ENCODE measurements around the gene FGR. TPM values are rescaled to one million over a fixed set of nuclear protein-coding genes. Genes with fewer than 3 reads are reported as not detected.

Gene FGR
- total and polyA plus RNA-seq, 2 experiments from 2014 or later = not detected

DNA sequence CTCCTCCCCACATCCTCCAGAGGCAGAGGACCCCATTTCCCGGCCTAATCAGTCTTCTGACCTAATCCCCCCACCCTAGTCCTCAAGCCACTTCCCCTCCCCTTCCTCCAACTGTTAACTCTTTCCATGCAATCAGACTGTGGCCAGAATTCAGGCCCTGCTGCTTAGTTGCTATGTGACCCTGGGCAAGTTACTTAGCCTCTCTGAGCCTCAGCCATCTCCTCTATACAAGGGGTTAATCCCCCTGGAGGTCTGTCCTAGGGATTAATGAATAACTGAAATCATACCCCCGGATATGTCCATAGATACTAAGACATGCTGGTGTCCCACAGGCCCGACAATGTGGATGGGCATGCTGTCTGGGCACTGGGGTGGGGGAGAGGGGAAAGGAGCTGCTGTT lies 49.3 kb downstream of the FGR start:
- in situ Hi-C loops (cut with MboI) = no loop called here
- H3K9ac ChIP-seq = no peak overlapping the region
- no peak overlapping the region for H3K4me3 ChIP-seq
- H3K79me2 ChIP-seq (ENCODE audit: insufficient read depth) = peaks cover 100% of the 10 kb centered on the region
- H3K36me3 ChIP-seq (ENCODE audit: low read depth) = no peaks in the 10 kb centered on the region
- H4K20me1 ChIP-seq (ENCODE audit: insufficient read depth) = peaks cover 18% of the 10 kb centered on the region; the same call in 1 of the 2 replicates
- TF ChIP-seq EZH2phosphoT487 (IDR thresholded peaks at IDR 0.05; ENCODE audit: insufficient read depth, low read depth) (no peak), EZH2 (IDR thresholded peaks at IDR 0.05; ENCODE audit: insufficient read depth, poor library complexity, severe bottlenecking) (no peak)
- H3F3A ChIP-seq (ENCODE audit: insufficient read depth) = peaks cover 5% of the 10 kb centered on the region; the same call in 1 of the 2 replicates
- no peaks in the 10 kb centered on the region for H3K9me2 ChIP-seq (ENCODE audit: insufficient read depth)
- H3K9me3 ChIP-seq (ENCODE audit: low read depth) = no peaks in the 10 kb centered on the region
- WGBS, 2 experiments (ENCODE audit: low coverage in 1 of 2, low lambda C conversion rate in 2 of 2, missing lambda C conversion rate in 2 of 2) = 95 to 96% methylated on average over 3 of the region's 3 CpGs
- DNase-seq = no peak
- peaks cover 36% of the 10 kb centered on the region for H3K4me1 ChIP-seq (ENCODE audit: insufficient read depth)
- H2AFZ ChIP-seq = no peak overlapping the region
- H3K4me2 ChIP-seq (ENCODE audit: unreplicated experiment) = no peak overlapping the region
- H3K27ac ChIP-seq = no peak overlapping the region
- H3K27me3 ChIP-seq (replicated peaks; ENCODE audit: insufficient read depth) = no peaks in the 10 kb centered on the region

DNA sequence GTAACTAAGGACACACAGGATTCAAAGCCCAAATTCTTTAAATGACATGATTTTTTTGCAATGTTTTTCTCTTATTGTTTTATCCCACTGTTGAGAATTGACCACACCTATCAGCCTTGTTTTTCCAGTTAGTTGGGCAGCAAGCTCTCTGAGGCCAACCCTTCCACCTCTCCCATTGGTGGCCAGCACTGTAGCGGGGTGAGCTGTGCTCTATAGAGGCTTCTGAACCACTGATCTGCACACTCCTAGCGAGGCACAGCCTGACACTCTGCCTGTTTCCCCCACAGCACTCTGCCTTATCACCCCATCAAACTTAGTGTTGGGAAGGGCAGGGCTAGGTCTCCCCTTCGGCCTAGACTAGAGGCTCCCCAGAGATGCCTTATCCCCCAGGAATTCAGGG lies 50.5 kb downstream of the FGR start:
- H4K20me1 ChIP-seq (ENCODE audit: insufficient read depth) = peaks cover 18% of the 10 kb centered on the region; the same call in 1 of the 2 replicates
- H3K27ac ChIP-seq = no peak overlapping the region
- no peak for TF ChIP-seq EZH2phosphoT487 (IDR thresholded peaks at IDR 0.05; ENCODE audit: insufficient read depth, low read depth)
- 83 to 85% methylated on average over 3 of the region's 3 CpGs for whole genome bisulfite sequencing, 2 experiments (ENCODE audit: low coverage in 1 of 2, low lambda C conversion rate in 2 of 2, missing lambda C conversion rate in 2 of 2)
- peaks cover 4% of the 10 kb centered on the region; the same call in 1 of the 2 replicates for H3F3A ChIP-seq (ENCODE audit: insufficient read depth)
- in situ Hi-C loops (cut with MboI) = no loop called here
- no peaks in the 10 kb centered on the region for H3K36me3 ChIP-seq (ENCODE audit: low read depth)
- peaks cover 100% of the 10 kb centered on the region for H3K79me2 ChIP-seq (ENCODE audit: insufficient read depth)
- H3K9ac ChIP-seq = no peak overlapping the region
- no peak overlapping the region for H3K4me2 ChIP-seq (ENCODE audit: unreplicated experiment)
- H3K9me3 ChIP-seq (ENCODE audit: low read depth) = no peaks in the 10 kb centered on the region
- DNase-seq = no peak
- no peak overlapping the region for H3K4me3 ChIP-seq
- H3K9me2 ChIP-seq (ENCODE audit: insufficient read depth) = no peaks in the 10 kb centered on the region
- peaks cover 24% of the 10 kb centered on the region for H3K4me1 ChIP-seq (ENCODE audit: insufficient read depth)
- no peak overlapping the region for H2AFZ ChIP-seq
- no peaks in the 10 kb centered on the region for H3K27me3 ChIP-seq (replicated peaks; ENCODE audit: insufficient read depth)

DNA sequence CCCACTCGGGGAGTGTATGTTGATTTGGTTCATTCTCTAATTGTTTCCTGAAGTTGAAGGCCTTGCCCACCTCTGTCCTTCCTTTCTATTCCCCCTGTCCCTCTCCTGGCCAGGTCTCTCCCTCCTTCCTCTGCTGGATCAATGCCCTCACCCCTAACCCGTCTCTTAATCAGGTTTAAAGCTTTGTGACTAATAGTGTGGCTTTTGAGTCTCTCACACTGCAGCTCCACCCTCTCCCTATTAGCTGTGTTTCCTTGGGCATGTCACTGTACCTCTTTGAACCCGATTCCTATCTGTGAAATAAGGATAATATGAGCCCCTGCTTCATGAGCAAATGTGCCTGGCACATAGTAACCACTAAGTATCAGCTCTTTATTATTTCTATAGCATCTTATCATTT lies 51.5 kb downstream of the FGR start:
- no peak overlapping the region for H3K27ac ChIP-seq
- H3K4me1 ChIP-seq (ENCODE audit: insufficient read depth) = peaks cover 14% of the 10 kb centered on the region
- TF ChIP-seq EZH2 (IDR thresholded peaks at IDR 0.05; ENCODE audit: insufficient read depth, poor library complexity, severe bottlenecking) (no peak), EZH2phosphoT487 (IDR thresholded peaks at IDR 0.05; ENCODE audit: insufficient read depth, low read depth) (no peak)
- WGBS, 2 experiments (ENCODE audit: low coverage in 1 of 2, low lambda C conversion rate in 2 of 2, missing lambda C conversion rate in 2 of 2) = 53 to 56% methylated on average over 3 of the region's 3 CpGs
- H3K9me3 ChIP-seq (ENCODE audit: low read depth) = no peaks in the 10 kb centered on the region
- in situ Hi-C loops (cut with MboI) = no loop called here
- no peaks in the 10 kb centered on the region for H3K27me3 ChIP-seq (replicated peaks; ENCODE audit: insufficient read depth)
- H3K4me2 ChIP-seq (ENCODE audit: unreplicated experiment) = no peak overlapping the region
- H3K36me3 ChIP-seq (ENCODE audit: low read depth) = no peaks in the 10 kb centered on the region
- H3K4me3 ChIP-seq = no peak overlapping the region
- no peaks in the 10 kb centered on the region for H3K9me2 ChIP-seq (ENCODE audit: insufficient read depth)
- H3K79me2 ChIP-seq (ENCODE audit: insufficient read depth) = peaks cover 100% of the 10 kb centered on the region
- no peak overlapping the region for H3K9ac ChIP-seq
- no peaks in the 10 kb centered on the region for H3F3A ChIP-seq (ENCODE audit: insufficient read depth)
- H2AFZ ChIP-seq = no peak overlapping the region
- DNase-seq = no peak
- H4K20me1 ChIP-seq (ENCODE audit: insufficient read depth) = peaks cover 18% of the 10 kb centered on the region; the same call in 1 of the 2 replicates

DNA sequence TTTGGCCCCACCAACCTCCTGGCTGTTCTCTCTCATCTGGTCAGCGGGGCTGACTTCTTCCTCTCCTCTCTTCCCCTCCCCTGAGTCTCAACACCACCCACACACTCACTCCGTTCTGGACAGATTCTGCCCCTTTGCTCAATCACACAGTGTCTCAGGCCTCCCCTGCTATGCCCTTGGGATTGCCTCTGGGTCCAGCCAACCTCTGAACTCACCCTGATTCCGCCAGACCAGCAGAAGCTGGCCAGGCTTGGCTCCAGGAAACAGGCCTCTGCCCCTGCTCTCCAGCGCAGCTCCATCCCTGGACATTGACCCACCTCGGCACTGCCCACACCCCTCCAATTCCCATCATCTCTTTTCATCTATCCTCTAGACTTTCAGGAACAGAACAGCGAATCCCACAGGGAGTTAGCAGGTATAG lies 53.2 kb downstream of the FGR start:
- peaks cover 18% of the 10 kb centered on the region; the same call in 1 of the 2 replicates for H4K20me1 ChIP-seq (ENCODE audit: insufficient read depth)
- no peaks in the 10 kb centered on the region for H3K9me2 ChIP-seq (ENCODE audit: insufficient read depth)
- peaks cover 22% of the 10 kb centered on the region for H3K4me1 ChIP-seq (ENCODE audit: insufficient read depth)
- TF ChIP-seq EZH2 (IDR thresholded peaks at IDR 0.05; ENCODE audit: insufficient read depth, poor library complexity, severe bottlenecking) = no peak
- TF ChIP-seq EZH2phosphoT487 (IDR thresholded peaks at IDR 0.05; ENCODE audit: insufficient read depth, low read depth) = no peak
- 70 to 73% methylated on average over 5 to 6 of the region's 6 CpGs for WGBS, 2 experiments (ENCODE audit: low coverage in 1 of 2, low lambda C conversion rate in 2 of 2, missing lambda C conversion rate in 2 of 2)
- H3K36me3 ChIP-seq (ENCODE audit: low read depth) = no peaks in the 10 kb centered on the region
- H3F3A ChIP-seq (ENCODE audit: insufficient read depth) = no peaks in the 10 kb centered on the region
- no peak for DNase-seq
- in situ Hi-C loops (cut with MboI) = no loop called here
- H3K9me3 ChIP-seq (ENCODE audit: low read depth) = no peaks in the 10 kb centered on the region
- no peaks in the 10 kb centered on the region for H3K27me3 ChIP-seq (replicated peaks; ENCODE audit: insufficient read depth)
- no peak overlapping the region for H3K4me2 ChIP-seq (ENCODE audit: unreplicated experiment)
- H3K79me2 ChIP-seq (ENCODE audit: insufficient read depth) = peaks cover 100% of the 10 kb centered on the region
- H3K4me3 ChIP-seq = no peak overlapping the region
- no peak overlapping the region for H2AFZ ChIP-seq
- H3K27ac ChIP-seq = no peak overlapping the region
- no peak overlapping the region for H3K9ac ChIP-seq

All from GM23248 (cell line).